ENCODE measurements around the gene KRTAP9-4. TPM values are rescaled to one million over a fixed set of nuclear protein-coding genes. Genes with fewer than 3 reads are reported as not detected.
"Not testable (repeated sequence)": the region's sequence is repeated elsewhere in the genome, so short reads cannot be mapped to it uniquely, and the experiment has no call there.

KRTAP9-4 gene
- total and polyA plus RNA-seq, 2 experiments from 2014 or later: not detected

- Histone ChIP-seq H3K4me1 (ENCODE audit: low read depth) (no peaks in the 10 kb centered on the region), H3K36me3 (no peaks in the 10 kb centered on the region), H3K4me3 (no peak overlapping the region), H3K27me3 (peaks cover 38% of the 10 kb centered on the region), H3K9me3 (ENCODE audit: low read depth) (no peaks in the 10 kb centered on the region), H3K27ac (no peak overlapping the region)
- DNase-seq (ENCODE audit: low read depth in 1 of 2, low spot score in 1 of 2): no peak
- TF ChIP-seq, protein P1, sequence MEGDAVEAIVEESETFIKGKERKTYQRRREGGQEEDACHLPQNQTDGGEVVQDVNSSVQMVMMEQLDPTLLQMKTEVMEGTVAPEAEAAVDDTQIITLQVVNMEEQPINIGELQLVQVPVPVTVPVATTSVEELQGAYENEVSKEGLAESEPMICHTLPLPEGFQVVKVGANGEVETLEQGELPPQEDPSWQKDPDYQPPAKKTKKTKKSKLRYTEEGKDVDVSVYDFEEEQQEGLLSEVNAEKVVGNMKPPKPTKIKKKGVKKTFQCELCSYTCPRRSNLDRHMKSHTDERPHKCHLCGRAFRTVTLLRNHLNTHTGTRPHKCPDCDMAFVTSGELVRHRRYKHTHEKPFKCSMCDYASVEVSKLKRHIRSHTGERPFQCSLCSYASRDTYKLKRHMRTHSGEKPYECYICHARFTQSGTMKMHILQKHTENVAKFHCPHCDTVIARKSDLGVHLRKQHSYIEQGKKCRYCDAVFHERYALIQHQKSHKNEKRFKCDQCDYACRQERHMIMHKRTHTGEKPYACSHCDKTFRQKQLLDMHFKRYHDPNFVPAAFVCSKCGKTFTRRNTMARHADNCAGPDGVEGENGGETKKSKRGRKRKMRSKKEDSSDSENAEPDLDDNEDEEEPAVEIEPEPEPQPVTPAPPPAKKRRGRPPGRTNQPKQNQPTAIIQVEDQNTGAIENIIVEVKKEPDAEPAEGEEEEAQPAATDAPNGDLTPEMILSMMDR (IDR thresholded peaks at IDR 0.05; ENCODE audit: low read depth, low read length): no peak
Measured at GRCh38 chr17:41230094-41230493, 19.4 kb upstream of the KRTAP9-4 start.

- H3K4me3 ChIP-seq: no peak overlapping the region
- no peaks in the 10 kb centered on the region for H3K9me3 ChIP-seq (ENCODE audit: low read depth)
- H3K27ac ChIP-seq: no peak overlapping the region
- no peak for DNase-seq (ENCODE audit: low read depth in 1 of 2, low spot score in 1 of 2)
- H3K36me3 ChIP-seq: no peaks in the 10 kb centered on the region
- H3K27me3 ChIP-seq: peaks cover 42% of the 10 kb centered on the region
- TF ChIP-seq, protein P1 (IDR thresholded peaks at IDR 0.05; ENCODE audit: low read depth, low read length): no peak
- no peaks in the 10 kb centered on the region for H3K4me1 ChIP-seq (ENCODE audit: low read depth)
Measured at GRCh38 chr17:41231731-41232130, 17.8 kb upstream of the KRTAP9-4 start.

DNA sequence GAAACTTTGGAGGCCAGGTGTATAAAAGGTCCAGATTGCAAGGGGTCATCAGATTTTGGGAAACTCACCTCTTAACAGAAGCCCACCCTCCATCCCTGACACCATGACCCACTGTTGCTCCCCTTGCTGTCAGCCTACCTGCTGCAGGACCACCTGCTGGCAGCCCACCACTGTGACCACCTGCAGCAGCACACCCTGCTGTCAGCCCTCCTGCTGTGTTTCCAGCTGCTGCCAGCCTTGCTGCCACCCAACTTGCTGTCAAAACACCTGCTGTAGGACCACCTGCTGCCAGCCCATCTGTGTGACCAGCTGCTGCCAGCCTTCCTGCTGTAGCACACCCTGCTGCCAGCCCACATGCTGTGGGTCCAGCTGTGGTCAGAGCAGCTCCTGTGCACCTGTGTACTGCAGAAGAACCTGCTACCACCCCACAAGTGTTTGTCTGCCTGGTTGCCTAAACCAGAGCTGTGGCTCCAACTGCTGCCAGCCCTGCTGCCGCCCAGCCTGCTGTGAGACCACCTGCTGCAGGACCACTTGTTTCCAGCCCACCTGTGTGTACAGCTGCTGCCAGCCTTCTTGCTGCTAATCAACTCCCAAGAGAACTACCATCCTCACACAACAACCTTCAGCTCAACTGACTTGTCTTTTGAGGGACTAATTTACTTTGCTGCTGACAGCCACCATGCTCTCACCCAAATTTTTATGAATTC lies 16.9 kb upstream of the KRTAP9-4 start, which contains the start of gene KRTAP9-3:
KRTAP9-3 (plus strand) TSS at position 51 of the 707 bp plus-strand sequence; CDS start at position 104, 53 bp downstream.
- not testable (repeated sequence) for H3K4me1 ChIP-seq (ENCODE audit: low read depth); DNase-seq (ENCODE audit: low read depth in 1 of 2, low spot score in 1 of 2); H3K4me3 ChIP-seq; H3K27ac ChIP-seq; H3K9me3 ChIP-seq (ENCODE audit: low read depth); H3K36me3 ChIP-seq
- H3K27me3 ChIP-seq: peaks cover 42% of the 10 kb centered on the region

GRCh38 chr17:41237116-41237515 lies 12.4 kb upstream of the KRTAP9-4 start:
- H3K27ac ChIP-seq; H3K4me3 ChIP-seq; H3K4me1 ChIP-seq (ENCODE audit: low read depth); H3K9me3 ChIP-seq (ENCODE audit: low read depth); H3K36me3 ChIP-seq; DNase-seq (ENCODE audit: low read depth in 1 of 2, low spot score in 1 of 2): not testable (repeated sequence)
- H3K27me3 ChIP-seq: peaks cover 20% of the 10 kb centered on the region

GRCh38 chr17:41237949-41238437 lies 11.5 kb upstream of the KRTAP9-4 start, which contains the start of gene KRTAP9-8:
Gene KRTAP9-8 (plus strand): TSS chr17:41237999. CDS start chr17:41238052, 53 bp downstream.
- not testable (repeated sequence) for H3K27ac ChIP-seq; H3K4me3 ChIP-seq; H3K36me3 ChIP-seq; H3K4me1 ChIP-seq (ENCODE audit: low read depth); H3K9me3 ChIP-seq (ENCODE audit: low read depth); DNase-seq (ENCODE audit: low read depth in 1 of 2, low spot score in 1 of 2)
- H3K27me3 ChIP-seq: peaks cover 15% of the 10 kb centered on the region

DNA sequence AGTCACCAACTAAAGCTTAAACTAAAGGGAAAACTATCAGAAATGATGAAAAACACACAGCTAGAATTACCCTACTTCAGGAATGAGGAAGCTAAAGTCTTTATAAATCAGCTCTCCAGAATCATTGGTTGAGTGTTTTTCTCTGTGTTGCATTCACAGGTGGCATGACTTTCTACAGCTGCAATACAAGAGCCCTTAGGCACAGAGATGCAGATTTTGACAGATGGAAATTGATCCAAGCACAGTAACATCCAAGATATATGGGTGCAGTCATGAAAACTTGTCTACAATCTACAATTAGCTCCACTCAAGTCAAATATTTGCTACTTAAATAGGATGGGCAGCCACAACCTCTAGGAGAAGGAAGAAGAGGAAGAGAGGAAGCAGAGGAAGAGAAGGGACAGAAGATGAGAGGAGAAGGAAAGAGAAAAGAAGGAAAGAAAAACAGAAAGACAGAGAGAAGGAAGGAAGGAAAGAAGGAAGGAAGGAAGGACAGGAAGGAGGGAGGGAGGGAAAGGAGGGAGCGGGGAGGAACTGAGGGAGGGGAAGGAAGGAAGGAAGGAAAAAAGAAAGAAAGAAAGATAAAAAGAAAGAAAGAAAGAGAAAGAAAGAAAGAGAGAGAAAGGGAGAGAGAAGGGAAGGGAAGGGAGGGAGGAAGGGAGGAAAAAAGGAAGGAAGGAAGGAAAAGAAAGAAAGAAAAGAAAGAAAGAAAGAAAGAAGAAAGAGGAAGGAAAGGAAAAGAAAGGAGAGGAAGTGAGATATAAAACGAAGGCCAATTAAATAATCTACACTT lies 2.3 kb upstream of the KRTAP9-4 start:
- not testable (repeated sequence) for H3K4me1 ChIP-seq (ENCODE audit: low read depth); H3K4me3 ChIP-seq; H3K9me3 ChIP-seq (ENCODE audit: low read depth); DNase-seq (ENCODE audit: low read depth in 1 of 2, low spot score in 1 of 2); H3K27ac ChIP-seq; H3K36me3 ChIP-seq
- H3K27me3 ChIP-seq: peaks cover 30% of the 10 kb centered on the region

- peaks cover 65% of the 10 kb centered on the region for H3K27me3 ChIP-seq
Measured at GRCh38 chr17:41251261-41251660, 1.8 kb downstream of the KRTAP9-4 start.

More at GRCh38 chr17:41251261-41251660, 1.8 kb downstream of the KRTAP9-4 start:
- TF ChIP-seq, protein P1 (IDR thresholded peaks at IDR 0.05; ENCODE audit: low read depth, low read length): no peak
- Histone ChIP-seq H3K4me3 (no peak overlapping the region), H3K9me3 (ENCODE audit: low read depth) (no peaks in the 10 kb centered on the region), H3K4me1 (ENCODE audit: low read depth) (no peaks in the 10 kb centered on the region), H3K36me3 (no peaks in the 10 kb centered on the region), H3K27ac (no peak overlapping the region)
- no peak for DNase-seq (ENCODE audit: low read depth in 1 of 2, low spot score in 1 of 2)

Measured in cardiac muscle cell (in vitro differentiated cells and primary cell).